Osteoblast (primary cell): ENCODE results near the gene MTERF1. TPM values are rescaled to one million over a fixed set of nuclear protein-coding genes. Genes with fewer than 3 reads are reported as not detected.

ENCODE experiments used
- DNase-seq: peaks from one replicate; pipeline ENCODE4 v3.0.0; 2011; ENCODE audit warnings: low spot score, mixed read lengths; ENCODE audit not compliant: insufficient read length; ENCODE audit errors: missing footprints
- H2AFZ ChIP-seq: 2 replicates; pipeline ENCODE4 v1.6.0; 2011; ENCODE audit warnings: mild to moderate bottlenecking, low read length
- H3K27ac ChIP-seq: 2 replicates; pipeline ENCODE4 v1.5.1; 2011; ENCODE audit warnings: mild to moderate bottlenecking, low read depth, low read length, moderate library complexity
- H3K27me3 ChIP-seq: 2 replicates; pipeline ENCODE4 v1.6.0; 2012; ENCODE audit warnings: mild to moderate bottlenecking, control low read depth, inconsistent platforms, low read length, moderate library complexity; ENCODE audit not compliant: insufficient read depth
- H3K36me3 ChIP-seq: 2 replicates; pipeline ENCODE4 v1.5.1; 2011; ENCODE audit warnings: mild to moderate bottlenecking, low read length, control low read depth, moderate library complexity; ENCODE audit not compliant: insufficient read depth
- H3K4me1 ChIP-seq: 2 replicates; pipeline ENCODE4 v1.5.1; 2011; ENCODE audit warnings: mild to moderate bottlenecking, low read length, control low read depth, moderate library complexity; ENCODE audit not compliant: insufficient read depth
- H3K4me2 ChIP-seq: 2 replicates; pipeline ENCODE4 v1.6.0; 2011; ENCODE audit warnings: mild to moderate bottlenecking, low read length; ENCODE audit not compliant: insufficient read depth
- H3K4me3 ChIP-seq: fragments of 200-600 bp; sonication (generic); 3 replicates; pipeline ENCODE4 v1.5.1; 2012; ENCODE audit warnings: mild to moderate bottlenecking, low read length, inconsistent platforms; ENCODE audit not compliant: insufficient read depth
- H3K79me2 ChIP-seq: 2 replicates; pipeline ENCODE4 v1.6.0; 2012; ENCODE audit warnings: mild to moderate bottlenecking, low read length, control low read depth, inconsistent platforms; ENCODE audit not compliant: insufficient read depth
- H3K9me3 ChIP-seq: 2 replicates; pipeline ENCODE4 v1.5.1; 2011; ENCODE audit warnings: low read depth, low read length, control low read depth
- H4K20me1 ChIP-seq: 2 replicates; pipeline ENCODE4 v1.6.0; 2012; ENCODE audit warnings: mild to moderate bottlenecking, low read length, control low read depth; ENCODE audit not compliant: insufficient read depth
- CTCF ChIP-seq: IDR thresholded peaks from 2 replicates; pipeline ENCODE4 v1.5.1; 2011; ENCODE audit warnings: mild to moderate bottlenecking, low read depth, low read length, moderate library complexity; ENCODE audit errors: extremely low read depth
- total RNA-seq: library from RNA; depleted of rRNA; stranded (reverse); fragments of >200 nt; gene quantifications from 2 replicates; pipeline ENCODE4 v1.2.3, GENCODE V29; 2012

The MTERF1 gene
- total RNA-seq, 1 donor = 13.0 TPM

- Histone ChIP-seq H3K4me1 (peaks cover 4% of the 10 kb centered on the region), H3K27me3 (no peaks in the 10 kb centered on the region), H3K27ac (no peak overlapping the region), H4K20me1 (no peaks in the 10 kb centered on the region), H3K36me3 (no peaks in the 10 kb centered on the region), H3K9me3 (no peaks in the 10 kb centered on the region), H3K4me2 (no peak overlapping the region), H3K79me2 (no peaks in the 10 kb centered on the region), H3K4me3 (no peak overlapping the region), H2AFZ (no peak overlapping the region)
- no peak for TF ChIP-seq CTCF
- DNase-seq = no peak
These were observed 36.7 kb downstream of the MTERF1 start for GRCh38 chr7:91843831-91844230.

- no peaks in the 10 kb centered on the region for H3K4me1 ChIP-seq
- H3K36me3 ChIP-seq = no peaks in the 10 kb centered on the region
- DNase-seq = no peak
- H3K27ac ChIP-seq = no peak overlapping the region
- no peak overlapping the region for H3K4me2 ChIP-seq
- no peaks in the 10 kb centered on the region for H3K79me2 ChIP-seq
- TF ChIP-seq CTCF = no peak
- H3K4me3 ChIP-seq = no peak overlapping the region
- H3K27me3 ChIP-seq = no peaks in the 10 kb centered on the region
- no peaks in the 10 kb centered on the region for H4K20me1 ChIP-seq
- H3K9me3 ChIP-seq = no peaks in the 10 kb centered on the region
- H2AFZ ChIP-seq = no peak overlapping the region
These were observed 42.1 kb downstream of the MTERF1 start for GRCh38 chr7:91838439-91838838.

DNA sequence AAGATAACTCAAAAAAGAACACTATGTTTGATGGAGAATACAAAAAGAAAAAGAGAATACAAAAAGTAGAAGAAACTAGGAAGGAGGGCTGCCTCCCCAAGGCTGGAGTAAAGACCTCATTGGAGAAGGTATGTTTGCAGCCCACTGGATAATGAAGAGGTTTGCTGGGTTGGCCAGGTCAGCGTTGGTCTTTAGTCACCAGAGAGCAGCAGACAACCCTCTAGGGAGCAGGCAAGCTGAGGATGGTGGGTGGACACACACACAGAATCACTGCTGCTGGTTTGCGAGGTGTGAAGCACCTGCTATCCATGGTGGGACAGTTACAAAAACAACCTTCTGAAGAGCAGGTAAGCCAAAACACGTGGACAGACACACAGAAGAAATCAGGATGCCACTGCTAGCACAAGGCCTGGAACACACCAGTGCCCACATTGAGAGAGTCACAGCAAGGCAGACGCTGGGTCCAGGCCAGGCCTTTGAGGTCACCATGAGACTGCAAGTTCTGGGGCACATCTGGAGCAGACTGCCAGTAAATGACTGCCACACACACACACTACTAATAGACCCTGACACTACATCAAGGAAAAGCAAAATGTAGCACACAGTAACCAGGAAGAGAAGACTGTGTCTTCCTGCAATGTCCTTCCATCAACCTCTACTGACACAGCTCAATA is 43.0 kb downstream of the MTERF1 start:
- Histone ChIP-seq H3K4me1 (no peaks in the 10 kb centered on the region), H3K27me3 (no peaks in the 10 kb centered on the region), H3K79me2 (no peaks in the 10 kb centered on the region), H2AFZ (no peak overlapping the region), H3K36me3 (no peaks in the 10 kb centered on the region), H3K27ac (no peak overlapping the region), H3K9me3 (no peaks in the 10 kb centered on the region), H4K20me1 (no peaks in the 10 kb centered on the region), H3K4me3 (no peak overlapping the region), H3K4me2 (no peak overlapping the region)
- no peak for DNase-seq
- no peak for TF ChIP-seq CTCF

DNA sequence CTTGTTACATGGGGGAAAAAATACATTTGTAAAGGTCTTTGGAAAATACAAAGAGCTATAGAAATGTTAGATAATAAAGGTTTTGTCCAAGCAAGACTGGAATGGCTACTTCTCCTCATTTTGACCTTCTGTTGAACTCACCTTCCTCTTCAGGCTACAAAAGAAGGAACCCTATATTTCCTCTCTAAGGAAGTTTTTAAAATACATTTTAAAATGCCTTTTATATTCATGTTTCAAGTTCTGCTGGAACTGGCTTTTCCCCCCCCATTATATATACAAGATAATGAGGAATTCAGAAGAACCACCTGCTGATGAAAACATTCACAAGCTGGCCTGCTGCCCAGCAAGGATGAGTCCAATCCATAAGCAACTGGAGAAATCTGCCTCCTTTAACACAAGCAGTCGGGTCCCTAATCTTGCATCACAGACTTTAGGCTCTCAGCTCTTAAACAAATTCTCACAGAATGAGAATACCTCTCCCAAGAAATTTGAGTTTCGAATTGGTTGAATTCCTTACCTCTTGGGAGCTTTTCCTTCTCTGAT is 44.6 kb downstream of the MTERF1 start:
- Histone ChIP-seq H3K27ac (no peak overlapping the region), H3K9me3 (no peaks in the 10 kb centered on the region), H3K36me3 (no peaks in the 10 kb centered on the region), H3K4me2 (no peak overlapping the region), H3K79me2 (no peaks in the 10 kb centered on the region), H3K27me3 (no peaks in the 10 kb centered on the region), H3K4me1 (no peaks in the 10 kb centered on the region), H2AFZ (no peak overlapping the region), H3K4me3 (no peak overlapping the region), H4K20me1 (no peaks in the 10 kb centered on the region)
- no peak for DNase-seq
- TF ChIP-seq CTCF = no peak
